ENCODE results near the gene CASP2. TPM values are rescaled to one million over a fixed set of nuclear protein-coding genes. Genes with fewer than 3 reads are reported as not detected.

The CASP2 gene
- total and polyA plus RNA-seq, 2 of the 13 experiments (the other 11 are each of a cell fraction or from before 2014, with no cell fraction given): 10.2 to 13.7 TPM

- in situ Hi-C loops (cut with HindIII; ENCODE audit: extremely low pct_ligation_motif_present, low pct_unique_long_range_greater_than_20kb): no loop called here
- ATAC-seq (no peak), DNase-seq (ENCODE audit: low spot score) (no peak), FAIRE-seq (no peak)
- BruUV-seq (replicated peaks): no TSS peak
- Histone ChIP-seq H3K27ac (ENCODE audit: extremely low read length, insufficient read depth, low read length) (no peak overlapping the region), H3K4me1 (ENCODE audit: insufficient read depth, low read length) (peaks cover 4% of the 10 kb centered on the region; the same call in 1 of the 2 replicates), H2AFZ (ENCODE audit: low read length) (no peak overlapping the region), H4K20me1 (ENCODE audit: insufficient read depth, low read length) (no peaks in the 10 kb centered on the region), H3K4me2 (ENCODE audit: low read depth, low read length) (no peak overlapping the region), H3K9me3 (ENCODE audit: low read length) (no peaks in the 10 kb centered on the region), H3K4me3 (replicated peaks in 1 of 3; ENCODE audit: insufficient read depth in 1 of 3, low read depth in 2 of 3, low read length in 3 of 3) (no peak overlapping the region), H3K79me2 (ENCODE audit: insufficient read depth, low read length) (peaks cover 4% of the 10 kb centered on the region), H3K36me3 (replicated peaks in 1 of 2; ENCODE audit: control insufficient read depth in 1 of 2, insufficient read depth in 2 of 2, low read length in 2 of 2) (peaks cover 27 to 80% of the 10 kb centered on the region in 2 experiments), H3K27me3 (ENCODE audit: control insufficient read depth in 1 of 2, insufficient read depth in 2 of 2, low read length in 2 of 2) (no peaks in the 10 kb centered on the region), H3K9ac (ENCODE audit: insufficient read depth, low read depth, low read length) (no peak overlapping the region)
- TF ChIP-seq ZFP90 (CRISPR knock-in tag; IDR thresholded peaks at IDR 0.05; ENCODE audit: borderline replicate concordance): no peak
- ChIA-PET CTCF (ENCODE audit: low intra/inter-chr PET ratio, low total read pairs) (no interaction called here), POLR2A (interaction anchor here (2.1 kb wide), 1 partner anchor 8 kb away, joined by 6 read pairs; the partner anchor contains the start of gene CASP2)
- intact Hi-C loops (cut with micrococcal nuclease; ENCODE audit: unreplicated experiment): no loop called here
Measured at GRCh38 chr7:143295870-143296269, 7.7 kb downstream of the CASP2 start.

DNA sequence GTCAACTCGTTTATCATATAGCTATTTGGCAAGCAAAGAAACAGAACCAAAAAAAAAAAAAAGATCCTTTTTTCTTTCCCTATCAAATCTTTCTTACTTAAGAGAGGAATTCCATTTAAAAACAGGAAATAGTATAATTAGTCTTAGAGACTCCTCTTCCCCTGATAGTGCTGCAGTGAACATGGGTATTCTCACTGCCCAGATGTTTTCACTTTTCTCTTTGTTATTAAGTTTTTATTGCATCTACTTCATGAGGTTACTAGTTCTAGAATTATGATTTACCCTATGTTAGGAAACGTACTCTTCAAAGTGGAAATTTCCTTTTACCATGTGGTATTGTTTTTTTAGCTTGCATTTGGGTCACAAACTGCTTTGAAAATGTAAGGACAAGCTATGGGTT lies 8.5 kb downstream of the CASP2 start:
- 89% methylated on average over 2 of the region's 2 CpGs for WGBS (ENCODE audit: low lambda C conversion rate)
- Histone ChIP-seq H3K36me3 (replicated peaks in 1 of 2; ENCODE audit: control insufficient read depth in 1 of 2, insufficient read depth in 2 of 2, low read length in 2 of 2) (peaks cover 28 to 84% of the 10 kb centered on the region in 2 experiments), H3K4me2 (ENCODE audit: low read depth, low read length) (no peak overlapping the region), H4K20me1 (ENCODE audit: insufficient read depth, low read length) (no peaks in the 10 kb centered on the region), H3K27ac (ENCODE audit: extremely low read length, insufficient read depth, low read length) (no peak overlapping the region), H3K79me2 (ENCODE audit: insufficient read depth, low read length) (no peaks in the 10 kb centered on the region), H3K9ac (ENCODE audit: insufficient read depth, low read depth, low read length) (no peak overlapping the region), H3K4me1 (ENCODE audit: insufficient read depth, low read length) (no peaks in the 10 kb centered on the region), H3K4me3 (replicated peaks in 1 of 3; ENCODE audit: insufficient read depth in 1 of 3, low read depth in 2 of 3, low read length in 3 of 3) (no peak overlapping the region), H2AFZ (ENCODE audit: low read length) (no peak overlapping the region), H3K27me3 (ENCODE audit: control insufficient read depth in 1 of 2, insufficient read depth in 2 of 2, low read length in 2 of 2) (no peaks in the 10 kb centered on the region), H3K9me3 (ENCODE audit: low read length) (no peaks in the 10 kb centered on the region)
- FAIRE-seq: no peak
- no peak for ATAC-seq
- DNase-seq (ENCODE audit: low spot score): no peak
- TF ChIP-seq, protein P1, sequence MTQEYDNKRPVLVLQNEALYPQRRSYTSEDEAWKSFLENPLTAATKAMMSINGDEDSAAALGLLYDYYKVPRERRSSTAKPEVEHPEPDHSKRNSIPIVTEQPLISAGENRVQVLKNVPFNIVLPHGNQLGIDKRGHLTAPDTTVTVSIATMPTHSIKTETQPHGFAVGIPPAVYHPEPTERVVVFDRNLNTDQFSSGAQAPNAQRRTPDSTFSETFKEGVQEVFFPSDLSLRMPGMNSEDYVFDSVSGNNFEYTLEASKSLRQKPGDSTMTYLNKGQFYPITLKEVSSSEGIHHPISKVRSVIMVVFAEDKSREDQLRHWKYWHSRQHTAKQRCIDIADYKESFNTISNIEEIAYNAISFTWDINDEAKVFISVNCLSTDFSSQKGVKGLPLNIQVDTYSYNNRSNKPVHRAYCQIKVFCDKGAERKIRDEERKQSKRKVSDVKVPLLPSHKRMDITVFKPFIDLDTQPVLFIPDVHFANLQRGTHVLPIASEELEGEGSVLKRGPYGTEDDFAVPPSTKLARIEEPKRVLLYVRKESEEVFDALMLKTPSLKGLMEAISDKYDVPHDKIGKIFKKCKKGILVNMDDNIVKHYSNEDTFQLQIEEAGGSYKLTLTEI (CRISPR knock-in tag; conservative IDR thresholded peaks at IDR 0.05): no peak
- TF ChIP-seq FOXA3 (CRISPR knock-in tag; IDR thresholded peaks at IDR 0.05) (no peak), BRD4 (CRISPR knock-in tag; IDR thresholded peaks at IDR 0.05) (no peak)
- TF ChIP-seq, protein P2, sequence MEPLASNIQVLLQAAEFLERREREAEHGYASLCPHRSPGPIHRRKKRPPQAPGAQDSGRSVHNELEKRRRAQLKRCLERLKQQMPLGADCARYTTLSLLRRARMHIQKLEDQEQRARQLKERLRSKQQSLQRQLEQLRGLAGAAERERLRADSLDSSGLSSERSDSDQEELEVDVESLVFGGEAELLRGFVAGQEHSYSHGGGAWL (CRISPR knock-in tag; IDR thresholded peaks at IDR 0.05): no peak
- ChIA-PET CTCF (ENCODE audit: low intra/inter-chr PET ratio, low total read pairs) (no interaction called here), POLR2A (interaction anchor here (2.1 kb wide), 1 partner anchor 9 kb away, joined by 6 read pairs; the partner anchor contains the start of gene CASP2)
- in situ Hi-C loops (cut with HindIII; ENCODE audit: extremely low pct_ligation_motif_present, low pct_unique_long_range_greater_than_20kb) (no loop called here), intact Hi-C loops (cut with micrococcal nuclease; ENCODE audit: unreplicated experiment) (no loop called here)
- BruUV-seq (replicated peaks): no TSS peak
